B cell (primary cell): ENCODE results near the gene PIF1. TPM values are rescaled to one million over a fixed set of nuclear protein-coding genes. Genes with fewer than 3 reads are reported as not detected.
A peak's percentile ranks its signal among the peaks of the same experiment; 100 is the strongest.

ENCODE experiments used
- ATAC-seq: fragments of 200-7000 bp; cut with Tn5 transposase; one replicate; pipeline ENCODE4 v1.10.0; 2021; ENCODE audit warnings: low read depth, mild to moderate bottlenecking, moderate number of reproducible peaks, moderate library complexity
- CTCF ChIA-PET: fragments of 350-600 bp; sonication (Branson Sonifier 250); formaldehyde crosslinking; loops from one replicate; lab custom pipeline; 2021; ENCODE audit warnings: antibody characterized with exemption, inconsistent platforms; lab: Charles Lee
- POLR2A ChIA-PET: fragments of 350-600 bp; sonication (Branson Sonifier 250); formaldehyde crosslinking; loops from one replicate; lab custom pipeline; 2021; ENCODE audit warnings: antibody characterized with exemption; lab: Charles Lee
- DNase-seq: peaks from one replicate; pipeline ENCODE4 v3.0.0; 2013
- H2AFZ ChIP-seq: 2 replicates; pipeline ENCODE4 v1.6.1; 2012; ENCODE audit warnings: mild to moderate bottlenecking, low read depth, low read length; ENCODE audit not compliant: insufficient read depth, poor library complexity, severe bottlenecking
- H3K27ac ChIP-seq, 2 donors: 1 replicate in 1 of 2; 2 replicates in 1 of 2; pipeline ENCODE4 v1.5.1; 2012 to 2013; ENCODE audit warnings: low read length in 2 of 2, mild to moderate bottlenecking in 2 of 2, moderate library complexity in 1 of 2
- H3K27me3 ChIP-seq, 4 experiments: fragments of 200-600 bp in 1 of 4; sonication (generic) in 1 of 4; replicated peaks in 1 of 4; 1 replicate in 2 of 4; 2 replicates in 2 of 4; pipeline versions ENCODE4 v1.6.1 to v1.7.0; 2013 to 2016; ENCODE audit warnings: low read length in 3 of 4, mild to moderate bottlenecking in 2 of 4, mixed read lengths in 1 of 4, moderate library complexity in 1 of 4; ENCODE audit not compliant: insufficient read depth in 4 of 4, control insufficient read depth in 3 of 4; ENCODE audit errors: control extremely low read depth in 1 of 4
- H3K36me3 ChIP-seq, 2 experiments: replicated peaks in 1 of 2; 1 replicate in 1 of 2; 2 replicates in 1 of 2; pipeline versions ENCODE4 v1.6.1 to v1.7.1; 2013; ENCODE audit warnings: low read length in 1 of 2; ENCODE audit not compliant: insufficient read depth in 2 of 2, control insufficient read depth in 1 of 2; ENCODE audit errors: control extremely low read depth in 1 of 2, extremely low read depth in 1 of 2
- H3K4me1 ChIP-seq, 2 donors: fragments of 200-600 bp in 1 of 2; sonication (generic) in 1 of 2; 1 replicate in 1 of 2; 2 replicates in 1 of 2; pipeline versions ENCODE4 v1.5.1 to v1.6.1; 2013 to 2017; ENCODE audit warnings: low read length in 2 of 2; ENCODE audit not compliant: control insufficient read depth in 2 of 2, insufficient read depth in 2 of 2
- H3K4me2 ChIP-seq: replicated peaks from 2 replicates; pipeline ENCODE3; 2012; ENCODE audit warnings: mild to moderate bottlenecking, low read depth, low read length; ENCODE audit not compliant: poor library complexity, severe bottlenecking
- H3K4me3 ChIP-seq, 5 experiments: fragments of 200-600 bp in 1 of 5; sonication (generic) in 1 of 5; 1 replicate in 3 of 5; 2 replicates in 2 of 5; pipeline versions ENCODE4 v1.5.1 to v1.7.0; 2011 to 2016; ENCODE audit warnings: low read length in 4 of 5, mild to moderate bottlenecking in 4 of 5, low read depth in 2 of 5, control low read depth in 1 of 5, moderate library complexity in 1 of 5; ENCODE audit not compliant: insufficient read depth in 1 of 5; ENCODE audit errors: control extremely low read depth in 1 of 5, extremely low read depth in 1 of 5
- H3K79me2 ChIP-seq: fragments of 200-600 bp; sonication (generic); one replicate; pipeline ENCODE4 v1.6.0; 2016; ENCODE audit warnings: low read length; ENCODE audit not compliant: control insufficient read depth, insufficient read depth
- H3K9ac ChIP-seq: fragments of 200-600 bp; sonication (generic); 2 replicates; pipeline ENCODE4 v1.6.1; 2017; ENCODE audit warnings: mild to moderate bottlenecking, low read length, moderate library complexity
- H3K9me3 ChIP-seq, 3 donors: one replicate each; pipeline versions ENCODE4 v1.6.1 to v1.7.1; 2013; ENCODE audit warnings: low read length in 2 of 3; ENCODE audit not compliant: control insufficient read depth in 2 of 3, insufficient read depth in 1 of 3; ENCODE audit errors: control extremely low read depth in 1 of 3
- H4K20me1 ChIP-seq: 2 replicates; pipeline ENCODE4 v1.6.0; 2012; ENCODE audit warnings: mild to moderate bottlenecking, low read length; ENCODE audit not compliant: insufficient read depth, control insufficient read depth, poor library complexity, severe bottlenecking
- H3K27ac Mint-ChIP-seq: one replicate; pipeline ENCODE4 v1.8.0; 2021; ENCODE audit warnings: mixed read lengths
- H3K27me3 Mint-ChIP-seq: one replicate; pipeline ENCODE4 v1.8.0; 2021; ENCODE audit warnings: mixed read lengths
- H3K4me1 Mint-ChIP-seq: one replicate; pipeline ENCODE4 v1.8.0; 2021; ENCODE audit warnings: mixed read lengths
- H3K4me3 Mint-ChIP-seq: one replicate; pipeline ENCODE4 v1.8.0; 2021; ENCODE audit warnings: mixed read lengths
- H3K9me3 Mint-ChIP-seq: one replicate; pipeline ENCODE4 v1.8.0; 2022; ENCODE audit warnings: mixed read lengths; ENCODE audit not compliant: insufficient read depth
- EZH2 ChIP-seq: IDR thresholded peaks from 2 replicates; pipeline ENCODE4 v1.6.1; 2012; ENCODE audit warnings: borderline replicate concordance, low read depth, mild to moderate bottlenecking, moderate library complexity, low read length; ENCODE audit not compliant: insufficient read depth, poor library complexity, severe bottlenecking
- WGBS: methylation state at CpG from one replicate; pipeline ENCODE4 v1.1.5; 2013; ENCODE audit warnings: missing lambda C conversion rate; ENCODE audit not compliant: insufficient coverage; 5-methylcytosine and 5-hydroxymethylcytosine counted together
- intact Hi-C: fragments of 100-400 bp; cut with micrococcal nuclease; formaldehyde crosslinking; loops from one replicate; pipeline ENCODE4 v1.10.0; 2022
- polyA plus RNA-seq: library from polyadenylated mRNA; depleted of rRNA; stranded (reverse); fragments of >200 nt; gene quantifications from 2 replicates; pipeline ENCODE4 v1.2.3, GENCODE V29; 2012
- total RNA-seq, 2 donors: library from RNA; stranded (reverse); fragments of 120-200 nt in 1 of 2; gene quantifications; 1 replicate in 1 of 2; 2 replicates in 1 of 2; pipeline versions ENCODE4 v1.2.3 to v1.2.4, GENCODE V29; 2013 to 2022
- TF ChIP-seq, protein P1 (sequence below): fragments of 200-600 bp; IDR thresholded peaks from one replicate; pipeline ENCODE4 v1.8.0; 2022; ENCODE audit warnings: antibody characterized with exemption, mild to moderate bottlenecking

Gene PIF1
- total and polyA plus RNA-seq, 2 donors (not counting 1 experiment from before 2014, with no cell fraction given) = 2.0 to 6.2 TPM

DNA sequence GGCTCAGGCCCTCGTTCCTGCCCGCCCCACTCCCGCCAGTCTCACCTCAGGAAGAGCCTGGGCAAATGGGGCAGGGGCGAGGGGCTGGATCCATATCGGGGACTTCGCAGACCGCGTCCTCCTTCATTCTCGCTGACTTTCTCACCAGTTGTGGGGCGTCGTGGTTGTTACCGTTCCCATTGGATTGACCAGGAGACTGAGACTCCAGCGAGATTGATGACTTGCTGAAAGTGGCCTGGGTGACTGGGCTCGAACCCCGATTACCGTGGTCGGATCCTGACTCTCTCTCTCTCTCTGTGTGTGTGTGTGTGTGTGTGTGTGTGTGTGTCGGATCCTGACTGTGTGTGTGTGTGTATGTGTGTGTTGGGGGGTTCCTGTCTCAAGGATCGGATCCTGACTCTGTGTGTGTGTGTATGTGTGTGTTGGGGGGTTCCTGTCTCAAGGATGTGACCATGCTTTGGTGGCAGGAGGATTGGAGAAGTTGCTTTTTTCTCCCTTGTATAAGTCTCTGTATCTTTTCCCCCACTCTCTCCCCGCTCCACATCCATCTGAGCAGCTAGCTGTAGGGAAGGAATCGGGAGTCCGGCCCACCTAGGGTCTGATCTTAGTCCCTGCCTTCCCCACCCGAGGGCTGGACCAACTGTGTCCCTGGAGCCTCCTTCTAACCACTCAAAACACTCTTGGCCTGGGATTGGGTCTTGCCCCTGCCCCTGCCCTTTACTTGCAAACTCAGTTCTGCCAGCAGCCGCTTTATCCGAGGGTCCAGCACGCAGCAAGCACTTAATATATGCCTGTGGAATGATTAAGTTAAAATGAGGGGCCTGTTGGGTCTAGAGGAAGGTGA, 16.9 kb upstream of the PIF1 start:
- peak; percentile 52 for DNase-seq
- intact Hi-C loops = loop anchor here (5.0 kb wide), 1 partner anchor 150 kb away; no protein-coding TSS in a partner anchor
- CTCF ChIA-PET = interaction anchor here (0.8 to 4.0 kb wide), 3 partner anchors 31 to 61 kb away, joined by 3 to 34 read pairs (median 5); no protein-coding TSS in a partner anchor
- peaks cover 39% of the 10 kb centered on the region for H4K20me1 ChIP-seq
- no peaks in the 10 kb centered on the region for H3K27me3 ChIP-seq
- Mint-ChIP-seq H3K9me3 (no peaks in the 10 kb centered on the region), H3K27ac (peak overlapping the region; percentile 84), H3K4me3 (peak overlapping the region; percentile 91), H3K4me1 (peaks cover 64% of the 10 kb centered on the region), H3K27me3 (no peaks in the 10 kb centered on the region)
- POLR2A ChIA-PET = interaction anchor here (0.6 to 2.8 kb wide), 2 partner anchors 10 to 52 kb away, joined by 3 to 23 read pairs; no protein-coding TSS in a partner anchor
- no peak for TF ChIP-seq EZH2
- TF ChIP-seq, protein P1, sequence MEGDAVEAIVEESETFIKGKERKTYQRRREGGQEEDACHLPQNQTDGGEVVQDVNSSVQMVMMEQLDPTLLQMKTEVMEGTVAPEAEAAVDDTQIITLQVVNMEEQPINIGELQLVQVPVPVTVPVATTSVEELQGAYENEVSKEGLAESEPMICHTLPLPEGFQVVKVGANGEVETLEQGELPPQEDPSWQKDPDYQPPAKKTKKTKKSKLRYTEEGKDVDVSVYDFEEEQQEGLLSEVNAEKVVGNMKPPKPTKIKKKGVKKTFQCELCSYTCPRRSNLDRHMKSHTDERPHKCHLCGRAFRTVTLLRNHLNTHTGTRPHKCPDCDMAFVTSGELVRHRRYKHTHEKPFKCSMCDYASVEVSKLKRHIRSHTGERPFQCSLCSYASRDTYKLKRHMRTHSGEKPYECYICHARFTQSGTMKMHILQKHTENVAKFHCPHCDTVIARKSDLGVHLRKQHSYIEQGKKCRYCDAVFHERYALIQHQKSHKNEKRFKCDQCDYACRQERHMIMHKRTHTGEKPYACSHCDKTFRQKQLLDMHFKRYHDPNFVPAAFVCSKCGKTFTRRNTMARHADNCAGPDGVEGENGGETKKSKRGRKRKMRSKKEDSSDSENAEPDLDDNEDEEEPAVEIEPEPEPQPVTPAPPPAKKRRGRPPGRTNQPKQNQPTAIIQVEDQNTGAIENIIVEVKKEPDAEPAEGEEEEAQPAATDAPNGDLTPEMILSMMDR = no peak
- H3K4me1 ChIP-seq = peaks cover 54 to 61% of the 10 kb centered on the region in 2 donors
- 3% methylated on average over 19 of the region's 26 CpGs for WGBS
- peak overlapping the region; percentile 96 for H3K4me2 ChIP-seq
- peak overlapping the region; percentile 93 for H3K9ac ChIP-seq
- no peak for ATAC-seq
- peak overlapping the region; percentile 67 to 88 (median 72) for H3K4me3 ChIP-seq
- peak overlapping the region; percentile 65 to 85 for H3K27ac ChIP-seq
- H2AFZ ChIP-seq = peak overlapping the region; percentile 71
- peaks cover 56% of the 10 kb centered on the region for H3K79me2 ChIP-seq
- peaks cover 0 to 6% of the 10 kb centered on the region in 2 experiments for H3K36me3 ChIP-seq
- H3K9me3 ChIP-seq = no peaks in the 10 kb centered on the region
